Heart right ventricle (tissue), 16 donors: Measurements from ENCODE around the gene CBLB. TPM values are rescaled to one million over a fixed set of nuclear protein-coding genes. Genes with fewer than 3 reads are reported as not detected.

Experiments
- ATAC-seq, 8 donors: fragments of 200-7000 bp; cut with Tn5 transposase; one replicate each; pipeline ENCODE4 v1.9.1; 2020; ENCODE audit warnings: mild to moderate bottlenecking in 8 of 8, moderate library complexity in 8 of 8, moderate number of reproducible peaks in 1 of 8
- DNase-seq, 2 donors: peaks; one replicate each; pipeline ENCODE4 v3.0.0-alpha.2; 2020
- H3K27ac ChIP-seq, 10 donors: fragments of 200-600 bp; sonication (generic) in 2 of 10; one replicate each; pipeline versions ENCODE4 v1.5.0 to v1.8.0; 2020 to 2022; ENCODE audit warnings: mild to moderate bottlenecking in 3 of 10
- H3K27me3 ChIP-seq, 7 donors: fragments of 200-600 bp; one replicate each; pipeline ENCODE4 v1.8.0; 2021 to 2022; ENCODE audit warnings: mild to moderate bottlenecking in 2 of 7
- H3K36me3 ChIP-seq, 9 donors: fragments of 200-600 bp; sonication (generic) in 1 of 9; one replicate each; pipeline versions ENCODE4 v1.5.0 to v1.8.0; 2020 to 2022; ENCODE audit warnings: mild to moderate bottlenecking in 2 of 9
- H3K4me1 ChIP-seq, 9 donors: fragments of 200-600 bp; sonication (generic) in 1 of 9; one replicate each; pipeline versions ENCODE4 v1.5.0 to v1.8.0; 2020 to 2022; ENCODE audit warnings: mild to moderate bottlenecking in 4 of 9
- H3K4me3 ChIP-seq, 10 donors: fragments of 200-600 bp; sonication (generic) in 2 of 10; one replicate each; pipeline versions ENCODE4 v1.5.0 to v1.8.0; 2020 to 2022; ENCODE audit warnings: mild to moderate bottlenecking in 7 of 10, moderate library complexity in 2 of 10
- H3K9me3 ChIP-seq, 11 donors: fragments of 200-600 bp in 10 of 11; sonication (generic) in 2 of 11; one replicate each; pipeline versions ENCODE4 v1.5.0 to v1.8.0; 2013 to 2022; ENCODE audit warnings: mild to moderate bottlenecking in 2 of 11, control low read depth in 1 of 11, moderate library complexity in 1 of 11
- WGBS, 2 donors: extraction: QIAGEN DNeasy Blood & Tissue Kit; methylation state at CpG; one replicate each; pipeline ENCODE4 v1.1.7; 2013; ENCODE audit warnings: inconsistent platforms in 1 of 2; 5-methylcytosine and 5-hydroxymethylcytosine counted together
- intact Hi-C, 10 donors: fragments of 100-400 bp; cut with DNase I; formaldehyde crosslinking; loops; one replicate each; pipeline versions ENCODE4 v1.11.1 to v1.14.2; 2022
- polyA plus RNA-seq, 2 donors: library from polyadenylated mRNA; stranded (reverse); fragments of 200-250 nt; gene quantifications; one replicate each; pipeline ENCODE4 v1.2.3, GENCODE V29; 2013
- total RNA-seq, 10 donors: library from RNA; stranded (reverse); fragmentation: NEBNext Ultra II Directional in 3 of 10; extraction: Animal tissue kit (Norgen Biotek cat#: 25700) in 3 of 10; gene quantifications; one replicate each; pipeline versions ENCODE4 v1.2.1 to v1.2.4, GENCODE V29; 2021 to 2023
- TF ChIP-seq, protein P1 (sequence below), 9 donors: fragments of 200-600 bp; sonication (generic) in 2 of 9; IDR thresholded peaks; one replicate each; pipeline versions ENCODE4 v1.5.0 to v1.8.0; 2021 to 2022; ENCODE audit warnings: antibody characterized with exemption in 9 of 9, mild to moderate bottlenecking in 5 of 9, moderate library complexity in 1 of 9
- donor health status: Arrhythmogenic right ventricular cardiomyopathy.
- donor health status: ischemic (EF 13 %, LVEDD 7.1; RV severe dilation, severe dysfunction).
- donor health status: healthy with polysubstance abuse.
- donor health status: DM: no; HTN: yes; CAD: no.
- donor health status: DM: no; HTN: no; CAD: no.
- donor health status: ischemic (EF 25% LVEDD 6.9; RV normal size, moderate dysfunction).
- donor health status: ischemic (EF 25% LVEDD 5.7; RV mildly dilated, moderate dysfunction).
- donor health status: healthy.
- donor health status: DM: yes; HTN: yes; CAD: no.
- donor health status: Ischemic cardiomyopathy.
- donor health status: ischemic (EF 35%, LVEDD 5.7; RV mildly dilated, moderate dysfunction).
- donor health status: nonischemic (EF 11% LVEDD 7.7; RV severe dilation, severe dysfunction).
- donor health status: DM: yes; HTN: yes; CAD: no.
- donor health status: PGD.
- donor health status: ischemic (EF 29% LVEDD 5.4; RV normal size, mild dysfunction).
- donor health status: nonischemic (EF 23%, LVEDD 6.1; RV moderate dilation, normal function).

CBLB gene
- total and polyA plus RNA-seq, 12 donors, result 14.2 to 72.7 (median 46.0) TPM

GRCh38 chr3:105802118-105802706 lies 66.6 kb downstream of the CBLB start:
- ATAC-seq (peak in 5 of 8 donors; percentile 13 to 45 (median 28)), DNase-seq (no peak)
- Histone ChIP-seq H3K27ac (peak overlapping the region in 4 of 10 donors; percentile 2 to 32 (median 12)), H3K27me3 (no peaks in the 10 kb centered on the region), H3K4me3 (no peak overlapping the region), H3K9me3 (no peaks in the 10 kb centered on the region), H3K4me1 (peaks cover 2 to 74% (median 54%) of the 10 kb centered on the region in 9 donors), H3K36me3 (no peaks in the 10 kb centered on the region)
- TF ChIP-seq, protein P1, sequence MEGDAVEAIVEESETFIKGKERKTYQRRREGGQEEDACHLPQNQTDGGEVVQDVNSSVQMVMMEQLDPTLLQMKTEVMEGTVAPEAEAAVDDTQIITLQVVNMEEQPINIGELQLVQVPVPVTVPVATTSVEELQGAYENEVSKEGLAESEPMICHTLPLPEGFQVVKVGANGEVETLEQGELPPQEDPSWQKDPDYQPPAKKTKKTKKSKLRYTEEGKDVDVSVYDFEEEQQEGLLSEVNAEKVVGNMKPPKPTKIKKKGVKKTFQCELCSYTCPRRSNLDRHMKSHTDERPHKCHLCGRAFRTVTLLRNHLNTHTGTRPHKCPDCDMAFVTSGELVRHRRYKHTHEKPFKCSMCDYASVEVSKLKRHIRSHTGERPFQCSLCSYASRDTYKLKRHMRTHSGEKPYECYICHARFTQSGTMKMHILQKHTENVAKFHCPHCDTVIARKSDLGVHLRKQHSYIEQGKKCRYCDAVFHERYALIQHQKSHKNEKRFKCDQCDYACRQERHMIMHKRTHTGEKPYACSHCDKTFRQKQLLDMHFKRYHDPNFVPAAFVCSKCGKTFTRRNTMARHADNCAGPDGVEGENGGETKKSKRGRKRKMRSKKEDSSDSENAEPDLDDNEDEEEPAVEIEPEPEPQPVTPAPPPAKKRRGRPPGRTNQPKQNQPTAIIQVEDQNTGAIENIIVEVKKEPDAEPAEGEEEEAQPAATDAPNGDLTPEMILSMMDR (IDR thresholded peaks at IDR 0.05), result no peak
- intact Hi-C loops, result no loop called here
- whole genome bisulfite sequencing, 2 donors, result 63 to 66% methylated on average over 5 of the region's 5 CpGs

- peaks cover 0 to 3% (median 0%) of the 10 kb centered on the region in 11 donors for H3K9me3 ChIP-seq
- intact Hi-C loops, result no loop called here
- DNase-seq (no peak), ATAC-seq (no peak)
- H3K4me3 ChIP-seq, result no peak overlapping the region
- peaks cover 2 to 69% (median 46%) of the 10 kb centered on the region in 9 donors for H3K4me1 ChIP-seq
- H3K27me3 ChIP-seq, result no peaks in the 10 kb centered on the region
- peak overlapping the region in 6 of 10 donors; percentile 2 to 32 (median 12) for H3K27ac ChIP-seq
- no peaks in the 10 kb centered on the region for H3K36me3 ChIP-seq
- WGBS, 2 donors, result 95% methylated on average over 2 of the region's 2 CpGs
- TF ChIP-seq, protein P1 (IDR thresholded peaks at IDR 0.05), result no peak
Observed at GRCh38 chr3:105801397-105801796, 67.4 kb downstream of the CBLB start.

- no peak for DNase-seq
- peak overlapping the region in 2 of 10 donors; percentile 2 to 5 for H3K27ac ChIP-seq
- intact Hi-C loops, result no loop called here
- no peaks in the 10 kb centered on the region for H3K27me3 ChIP-seq
- TF ChIP-seq, protein P1 (IDR thresholded peaks at IDR 0.05), result no peak
- peaks cover 2 to 58% (median 40%) of the 10 kb centered on the region in 9 donors for H3K4me1 ChIP-seq
- H3K9me3 ChIP-seq, result peaks cover 0 to 10% (median 0%) of the 10 kb centered on the region in 11 donors
- WGBS, 2 donors, result 56 to 73% methylated on average over 5 of the region's 5 CpGs
- ATAC-seq, result peak in 1 of 8 donors; percentile 10
- no peak overlapping the region for H3K4me3 ChIP-seq
- no peaks in the 10 kb centered on the region for H3K36me3 ChIP-seq
Observed at GRCh38 chr3:105800320-105800719, 68.5 kb downstream of the CBLB start.

- Histone ChIP-seq H3K4me1 (peaks cover 2 to 59% (median 46%) of the 10 kb centered on the region in 9 donors), H3K36me3 (no peaks in the 10 kb centered on the region), H3K27me3 (no peaks in the 10 kb centered on the region), H3K9me3 (peaks cover 0 to 10% (median 0%) of the 10 kb centered on the region in 11 donors), H3K4me3 (no peak overlapping the region), H3K27ac (peak overlapping the region in 1 of 10 donors; percentile 4)
- TF ChIP-seq, protein P1 (IDR thresholded peaks at IDR 0.05), result no peak
- whole genome bisulfite sequencing, 2 donors, result 67 to 70% methylated on average over 3 of the region's 3 CpGs
- ATAC-seq (no peak), DNase-seq (no peak)
- intact Hi-C loops, result no loop called here
Observed at GRCh38 chr3:105799286-105799685, 69.5 kb downstream of the CBLB start.
